Measurements from ENCODE around the gene TTL.
"Not testable (repeated sequence)": the region's sequence is repeated elsewhere in the genome, so short reads cannot be mapped to it uniquely, and the experiment has no call there.

The TTL gene

GRCh38 chr2:112476434-112476833, 5.5 kb upstream of the TTL start:
- no peak for DNase-seq

GRCh38 chr2:112480530-112481049, 1.4 kb upstream of the TTL start:
- DNase-seq: peak; percentile 47

- DNase-seq: peak; percentile 85
Observed at GRCh38 chr2:112481050-112481527, 867 bp upstream of the TTL start.

GRCh38 chr2:112482309-112483041, 519 bp downstream of the TTL start:
- peak; percentile 34 for DNase-seq

- DNase-seq: no peak
Observed at GRCh38 chr2:112483042-112483473, 1.1 kb downstream of the TTL start.

- no peak for DNase-seq
Observed at GRCh38 chr2:112483831-112484230, 1.9 kb downstream of the TTL start.

- no peak for DNase-seq
Observed at GRCh38 chr2:112485849-112486248, 3.9 kb downstream of the TTL start.

- DNase-seq: no peak
Observed at GRCh38 chr2:112486895-112487294, 4.9 kb downstream of the TTL start.

GRCh38 chr2:112487444-112487961, 5.5 kb downstream of the TTL start:
- DNase-seq: no peak

GRCh38 chr2:112488201-112488600, 6.2 kb downstream of the TTL start:
- no peak for DNase-seq

- DNase-seq: no peak
Observed at GRCh38 chr2:112491946-112492345, 10.0 kb downstream of the TTL start.

GRCh38 chr2:112493048-112493447, 11.1 kb downstream of the TTL start:
- no peak for DNase-seq

GRCh38 chr2:112493858-112494648, 12.1 kb downstream of the TTL start:
- no peak for DNase-seq

- DNase-seq: no peak
Observed at GRCh38 chr2:112494828-112495227, 12.9 kb downstream of the TTL start.

GRCh38 chr2:112495878-112496277, 13.9 kb downstream of the TTL start:
- DNase-seq: not testable (repeated sequence)

GRCh38 chr2:112500850-112501484, 19.0 kb downstream of the TTL start:
- peak; percentile 66 for DNase-seq

GRCh38 chr2:112509239-112509998, 27.5 kb downstream of the TTL start:
- not testable (repeated sequence) for DNase-seq

- no peak for DNase-seq
Observed at GRCh38 chr2:112516801-112517200, 34.8 kb downstream of the TTL start.

- DNase-seq: no peak
Observed at GRCh38 chr2:112518807-112519206, 36.9 kb downstream of the TTL start.

- DNase-seq: no peak
Observed at GRCh38 chr2:112519506-112519905, 37.5 kb downstream of the TTL start.

GRCh38 chr2:112520234-112520783, 38.4 kb downstream of the TTL start:
- no peak for DNase-seq

- DNase-seq: no peak
Observed at GRCh38 chr2:112523291-112523777, 41.4 kb downstream of the TTL start.
